ENCODE measurements around the gene NHERF1. TPM values are rescaled to one million over a fixed set of nuclear protein-coding genes. Genes with fewer than 3 reads are reported as not detected.

The NHERF1 gene
- total and polyA plus RNA-seq, 2 of the 8 experiments (the other 6 are each of a cell fraction or from before 2014, with no cell fraction given), result 92.9 to 99.2 TPM

DNA sequence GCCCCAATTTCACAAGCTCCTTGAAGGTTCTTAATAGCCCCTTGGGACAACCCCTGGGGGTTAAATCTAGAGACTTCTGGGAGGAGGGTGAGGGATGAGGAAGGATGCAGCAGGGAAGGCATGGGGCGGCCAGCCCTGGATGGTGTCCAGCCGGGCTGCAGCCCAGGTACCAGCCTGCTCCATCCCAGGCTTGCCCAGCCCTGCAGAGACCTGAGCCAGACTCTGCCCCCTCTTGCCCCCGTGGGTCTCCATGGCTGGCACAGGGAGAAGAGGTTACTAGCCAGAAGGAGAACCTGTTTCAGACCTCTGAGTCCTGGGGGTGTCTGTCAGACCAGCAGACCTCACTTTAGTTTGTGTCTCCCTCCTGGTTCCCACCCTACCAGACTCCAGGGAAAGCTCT is 8.5 kb downstream of the NHERF1 start (continued):
- TF ChIP-seq, protein P1, sequence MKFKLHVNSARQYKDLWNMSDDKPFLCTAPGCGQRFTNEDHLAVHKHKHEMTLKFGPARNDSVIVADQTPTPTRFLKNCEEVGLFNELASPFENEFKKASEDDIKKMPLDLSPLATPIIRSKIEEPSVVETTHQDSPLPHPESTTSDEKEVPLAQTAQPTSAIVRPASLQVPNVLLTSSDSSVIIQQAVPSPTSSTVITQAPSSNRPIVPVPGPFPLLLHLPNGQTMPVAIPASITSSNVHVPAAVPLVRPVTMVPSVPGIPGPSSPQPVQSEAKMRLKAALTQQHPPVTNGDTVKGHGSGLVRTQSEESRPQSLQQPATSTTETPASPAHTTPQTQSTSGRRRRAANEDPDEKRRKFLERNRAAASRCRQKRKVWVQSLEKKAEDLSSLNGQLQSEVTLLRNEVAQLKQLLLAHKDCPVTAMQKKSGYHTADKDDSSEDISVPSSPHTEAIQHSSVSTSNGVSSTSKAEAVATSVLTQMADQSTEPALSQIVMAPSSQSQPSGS (IDR thresholded peaks at IDR 0.05; ENCODE audit: low read length), result no peak
- TF ChIP-seq SRF (IDR thresholded peaks at IDR 0.05; ENCODE audit: low read depth, low read length) (no peak), KDM1A (IDR thresholded peaks at IDR 0.05; ENCODE audit: borderline replicate concordance, low read length) (no peak)

Measured in H1 (cell line).